Stimulated activated naive CD8-positive, alpha-beta T cell treated with anti-CD3 and anti-CD28 coated beads, Interleukin-15, amount 100 ng/mL, for 72 hours (primary cell): Measurements from ENCODE around the gene NPY.

Experiments used
- ATAC-seq: fragments of 150-1000 bp; cut with Tn5 transposase; 2 replicates; pipeline ENCODE4 v1.10.0; 2021; ENCODE audit warnings: mild to moderate bottlenecking, moderate library complexity
- DNase-seq, 2 donors: peaks; one replicate each; pipeline ENCODE4 v3.0.0; 2021 to 2022
- H3K27ac Mint-ChIP-seq, 2 donors: one replicate each; pipeline ENCODE4 v1.8.0; 2022; ENCODE audit warnings: mild to moderate bottlenecking in 2 of 2, mixed read lengths in 2 of 2, moderate library complexity in 2 of 2
- H3K27me3 Mint-ChIP-seq: one replicate; pipeline ENCODE4 v1.8.0; 2022; ENCODE audit warnings: mixed read lengths
- H3K4me1 Mint-ChIP-seq: one replicate; pipeline ENCODE4 v1.8.0; 2022; ENCODE audit warnings: mild to moderate bottlenecking, mixed read lengths
- H3K4me3 Mint-ChIP-seq, 2 donors: one replicate each; pipeline ENCODE4 v1.8.0; 2022; ENCODE audit warnings: mild to moderate bottlenecking in 2 of 2, mixed read lengths in 2 of 2, moderate library complexity in 1 of 2
- H3K9me3 Mint-ChIP-seq, 2 donors: one replicate each; pipeline ENCODE4 v1.8.0; 2022; ENCODE audit warnings: mixed read lengths in 2 of 2

NPY gene

DNA sequence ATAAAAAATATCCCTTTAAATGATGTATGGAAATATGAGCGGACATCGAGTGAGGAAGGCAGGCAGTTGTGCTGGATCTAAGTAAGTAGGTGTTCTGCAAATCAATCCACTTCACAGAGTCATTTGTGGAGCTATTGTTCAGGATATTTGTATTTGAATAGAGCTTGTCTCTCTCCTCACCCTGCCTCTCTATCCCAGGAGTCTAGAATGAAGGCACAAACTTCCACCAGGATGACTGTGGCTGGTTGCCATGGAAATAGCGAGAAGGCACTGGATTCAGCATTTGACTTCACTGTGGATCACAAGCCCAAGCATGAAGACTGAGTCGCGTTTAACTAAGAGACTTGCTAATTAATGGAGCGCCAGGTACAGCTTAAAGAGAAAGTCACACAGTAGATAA is 53.2 kb downstream of the NPY start:
- no peak for ATAC-seq
- H3K4me1 Mint-ChIP-seq: no peaks in the 10 kb centered on the region
- H3K27ac Mint-ChIP-seq: no peak overlapping the region
- DNase-seq: no peak
- H3K9me3 Mint-ChIP-seq: peaks cover 10 to 14% of the 10 kb centered on the region in 2 donors
- H3K4me3 Mint-ChIP-seq: no peak overlapping the region
- peaks cover 22% of the 10 kb centered on the region for H3K27me3 Mint-ChIP-seq

DNA sequence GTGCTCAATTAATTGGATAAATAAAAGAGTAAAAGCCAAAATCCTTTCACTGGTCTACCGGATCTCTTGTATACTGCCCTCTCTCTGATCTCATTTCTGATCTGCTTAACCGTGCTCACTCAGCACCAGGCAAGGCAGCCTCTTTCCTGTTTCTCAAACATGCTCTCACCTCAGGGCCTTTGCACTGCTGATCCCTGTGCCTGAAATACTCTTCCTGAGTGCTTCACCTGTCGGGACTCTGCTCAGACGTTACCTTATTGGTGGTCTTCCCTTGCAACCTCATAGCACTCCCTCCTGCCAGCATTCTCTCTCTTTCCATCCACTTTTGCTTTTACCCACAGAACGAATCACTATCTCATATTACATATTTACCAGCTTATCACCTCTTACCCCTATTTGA is 55.6 kb downstream of the NPY start:
- ATAC-seq (no peak), DNase-seq (no peak)
- Mint-ChIP-seq H3K27me3 (peaks cover 13% of the 10 kb centered on the region), H3K4me3 (no peak overlapping the region), H3K4me1 (no peaks in the 10 kb centered on the region), H3K9me3 (no peaks in the 10 kb centered on the region), H3K27ac (no peak overlapping the region)

- H3K4me3 Mint-ChIP-seq: no peak overlapping the region
- no peaks in the 10 kb centered on the region for H3K4me1 Mint-ChIP-seq
- DNase-seq (no peak), ATAC-seq (no peak)
- no peak overlapping the region for H3K27ac Mint-ChIP-seq
- H3K9me3 Mint-ChIP-seq: no peaks in the 10 kb centered on the region
- H3K27me3 Mint-ChIP-seq: peaks cover 13% of the 10 kb centered on the region
Observed at GRCh38 chr7:24340727-24341126, 56.7 kb downstream of the NPY start.
